HepG2 (cell line): ENCODE data around the gene RNPEPL1. TPM values are rescaled to one million over a fixed set of nuclear protein-coding genes. Genes with fewer than 3 reads are reported as not detected.

Experiments
- ATAC-seq: fragments of 200-7000 bp; cut with Tn5 transposase; 3 replicates; pipeline ENCODE4 v1.9.1; 2020; ENCODE audit warnings: mild to moderate bottlenecking, moderate library complexity
- BruUV-seq: library from RNA; stranded (reverse); fragments of 400-500 nt; replicated peaks from 2 replicates; lab custom pipeline; 2021; lab: Mats Ljungman, UMichigan
- CTCF ChIA-PET: fragments of 300-600 bp; formaldehyde crosslinking; extraction: SDS; loops from one replicate; lab custom pipeline; 2021; ENCODE audit warnings: low total read pairs, inconsistent platforms, low intra/inter-chr PET ratio; lab: Yijun Ruan, JAX
- POLR2A ChIA-PET: fragments of 350-600 bp; sonication (Branson Sonifier 250); formaldehyde crosslinking; loops from one replicate; lab custom pipeline; 2020; ENCODE audit warnings: antibody characterized with exemption, inconsistent platforms; lab: Yijun Ruan, JAX
- DNase-seq: peaks from one replicate; pipeline ENCODE4 v3.0.0-alpha.2; 2015; ENCODE audit warnings: low spot score
- FAIRE-seq: peaks from 3 replicates; lab custom pipeline; 2011; peaks lifted over from hg19 to GRCh38; lab: Jason Lieb, UNC
- H2AFZ ChIP-seq: one replicate; pipeline ENCODE4 v1.6.1; 2011; ENCODE audit warnings: low read length, inconsistent platforms
- H3K27ac ChIP-seq: fragments of 300-600 bp; 3 replicates; pipeline ENCODE4 v1.8.0; 2011; ENCODE audit warnings: mixed run types, mild to moderate bottlenecking, mixed read lengths, low read length, inconsistent platforms; ENCODE audit not compliant: insufficient read depth; ENCODE audit errors: extremely low read length
- H3K27me3 ChIP-seq, 2 experiments: fragments of 200-600 bp in 1 of 2; 2 replicates in 1 of 2; 3 replicates in 1 of 2; pipeline versions ENCODE4 v1.6.0 to v1.8.0; 2011; ENCODE audit warnings: low read length in 2 of 2, mild to moderate bottlenecking in 2 of 2, moderate library complexity in 2 of 2, inconsistent platforms in 1 of 2; ENCODE audit not compliant: insufficient read depth in 2 of 2, control insufficient read depth in 1 of 2
- H3K36me3 ChIP-seq, 2 experiments: fragments of 200-600 bp in 1 of 2; replicated peaks in 1 of 2; 2 replicates in 1 of 2; 3 replicates in 1 of 2; pipeline versions ENCODE4 v1.5.1 to v1.8.0; 2011; ENCODE audit warnings: low read length in 2 of 2, inconsistent platforms in 1 of 2; ENCODE audit not compliant: insufficient read depth in 2 of 2, control insufficient read depth in 1 of 2
- H3K4me1 ChIP-seq: 2 replicates; pipeline ENCODE4 v1.5.1; 2012; ENCODE audit warnings: low read length, inconsistent platforms; ENCODE audit not compliant: insufficient read depth
- H3K4me2 ChIP-seq: 2 replicates; pipeline ENCODE4 v1.6.0; 2011; ENCODE audit warnings: low read depth, low read length, inconsistent platforms
- H3K4me3 ChIP-seq, 3 experiments: fragments of 200-600 bp in 1 of 3; sonication (generic), shearing (Covaris generic) in 1 of 3; replicated peaks in 1 of 3; 2 replicates each; pipeline ENCODE4 v1.5.1; 2011 to 2016; ENCODE audit warnings: low read length in 3 of 3, inconsistent platforms in 2 of 3, low read depth in 2 of 3, mild to moderate bottlenecking in 2 of 3, control low read depth in 1 of 3, mixed read lengths in 1 of 3; ENCODE audit not compliant: insufficient read depth in 1 of 3
- H3K79me2 ChIP-seq: one replicate; pipeline ENCODE4 v1.6.1; 2011; ENCODE audit warnings: low read length, inconsistent platforms; ENCODE audit not compliant: insufficient read depth
- H3K9ac ChIP-seq: 2 replicates; pipeline ENCODE4 v1.6.0; 2011; ENCODE audit warnings: mild to moderate bottlenecking, low read depth, low read length, inconsistent platforms; ENCODE audit not compliant: insufficient read depth
- H3K9me3 ChIP-seq: 2 replicates; pipeline ENCODE4 v1.5.1; 2012; ENCODE audit warnings: mild to moderate bottlenecking, low read length
- H4K20me1 ChIP-seq: 2 replicates; pipeline ENCODE4 v1.6.0; 2011; ENCODE audit warnings: inconsistent platforms, mild to moderate bottlenecking, low read length, moderate library complexity; ENCODE audit not compliant: insufficient read depth
- AGO2 ChIP-seq: fragments of 200-400 bp; formaldehyde crosslinking; optimal IDR thresholded peaks from 2 replicates; pipeline ENCODE3; 2017; ENCODE audit warnings: mild to moderate bottlenecking, low read depth, low read length, moderate library complexity
- DZIP1 ChIP-seq: sonication (generic); formaldehyde crosslinking; IDR thresholded peaks from 2 replicates; pipeline ENCODE4 v1.5.0; 2020; ENCODE audit warnings: mild to moderate bottlenecking, missing genetic modification reagents
- NCOA5 ChIP-seq: sonication (generic); formaldehyde crosslinking; IDR thresholded peaks from 2 replicates; pipeline ENCODE4 v1.4.0; 2020; ENCODE audit warnings: missing genetic modification reagents
- SSRP1 ChIP-seq: IDR thresholded peaks from 2 replicates; pipeline ENCODE4 v1.6.1; 2016; ENCODE audit warnings: control low read depth
- TBP ChIP-seq: sonication (generic); formaldehyde crosslinking; IDR thresholded peaks from 2 replicates; pipeline ENCODE4 v1.5.0; 2020; ENCODE audit warnings: missing genetic modification reagents
- TEAD3 ChIP-seq: optimal IDR thresholded peaks from 2 replicates; pipeline ENCODE3; 2016; ENCODE audit warnings: borderline replicate concordance
- ZNF263 ChIP-seq: sonication (generic); formaldehyde crosslinking; IDR thresholded peaks from 2 replicates; pipeline ENCODE4 v1.4.0; 2020; ENCODE audit warnings: missing genetic modification reagents
- ZNF737 ChIP-seq: sonication (generic); formaldehyde crosslinking; IDR thresholded peaks from 2 replicates; pipeline ENCODE4 v1.5.0; 2020; ENCODE audit warnings: missing genetic modification reagents, mild to moderate bottlenecking, borderline replicate concordance
- ZNF839 ChIP-seq: sonication (generic); formaldehyde crosslinking; IDR thresholded peaks from 2 replicates; pipeline ENCODE4 v1.4.0; 2020; ENCODE audit warnings: missing genetic modification reagents, mild to moderate bottlenecking, borderline replicate concordance
- WGBS: methylation state at CpG from one replicate; pipeline ENCODE4 v1.1.6; 2017; ENCODE audit warnings: low lambda C conversion rate; 5-methylcytosine and 5-hydroxymethylcytosine counted together
- in situ Hi-C: cut with HindIII; loops from 2 replicates; pipeline ENCODE4 v1.10.0; 2017; ENCODE audit warnings: low pct_unique_long_range_greater_than_20kb; ENCODE audit not compliant: extremely low pct_ligation_motif_present
- intact Hi-C: fragments of 100-400 bp; cut with micrococcal nuclease; formaldehyde crosslinking; loops from one replicate; pipeline ENCODE4 v1.10.0; 2022; ENCODE audit not compliant: unreplicated experiment
- polyA plus RNA-seq, 8 experiments: library from polyadenylated mRNA; depleted of rRNA in 3 of 8; stranded (reverse) in 7 of 8; unstranded in 1 of 8; fragments of >200 nt; fragmentation: Illumina TruSeq in 4 of 8; extraction: Trizol in 4 of 8; gene quantifications; 2 replicates each; pipeline versions ENCODE4 v1.2.1 to v1.2.3, GENCODE V29; 2011 to 2016; ENCODE audit warnings: low read depth in 4 of 8, missing spikeins in 1 of 8, mixed read lengths in 1 of 8; ENCODE audit not compliant: insufficient read depth in 1 of 8
- total RNA-seq, 5 experiments: library from RNA; depleted of rRNA; stranded (reverse); fragments of >200 nt; fragmentation: Illumina TruSeq; extraction: Trizol; gene quantifications; 2 replicates each; pipeline ENCODE4 v1.2.3, GENCODE V29; 2016; ENCODE audit warnings: low read depth in 1 of 5

The RNPEPL1 gene
- total and polyA plus RNA-seq, 2 of the 13 experiments (the other 11 are each of a cell fraction or from before 2014, with no cell fraction given), result 13.0 to 18.0 TPM

DNA sequence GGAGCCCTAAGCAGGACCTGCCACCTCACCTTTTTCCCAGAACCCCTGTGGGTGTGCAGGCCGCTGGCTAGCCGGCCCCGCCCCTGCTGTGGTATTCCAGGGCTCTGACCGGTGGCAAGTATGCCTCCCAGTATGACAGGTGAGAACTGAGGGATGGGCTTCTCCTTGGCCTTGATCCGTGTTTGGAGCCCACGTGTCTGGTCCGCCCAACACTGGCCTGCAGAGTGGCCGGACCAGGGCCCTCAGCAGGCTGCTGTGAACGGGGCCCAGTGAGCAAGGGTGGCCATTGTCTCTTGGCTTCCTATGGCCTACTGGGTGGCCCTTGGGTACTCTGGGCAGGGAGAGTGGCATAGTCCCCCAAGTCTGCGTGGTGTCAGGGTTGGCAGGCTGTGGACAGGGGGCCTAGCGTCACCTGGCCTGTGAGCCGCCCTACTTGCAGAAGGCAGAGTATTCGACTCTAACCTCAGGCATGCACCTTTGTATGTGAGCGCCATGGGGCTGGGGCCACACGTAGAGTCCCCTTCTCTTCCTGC lies 1.8 kb downstream of the RNPEPL1 start:
- ChIA-PET POLR2A (interaction anchor here (4.0 kb wide), 1 partner anchor 10 kb away, joined by 42 read pairs; no protein-coding TSS in a partner anchor), CTCF (no interaction called here)
- Histone ChIP-seq H3K79me2 (peaks cover 22% of the 10 kb centered on the region), H3K4me1 (peaks cover 40% of the 10 kb centered on the region), H3K9me3 (no peaks in the 10 kb centered on the region), H3K9ac (peak overlapping the region; percentile 77; the same call in 1 of the 2 replicates), H3K4me3 (peak overlapping the region in 1 of 3 experiments; percentile 79; a peak in 1 of 6 replicates), H3K27ac (no peak overlapping the region), H3K36me3 (peaks cover 0 to 8% of the 10 kb centered on the region in 2 experiments; a peak in 3 of 5 replicates), H2AFZ (no peak overlapping the region), H3K4me2 (peak overlapping the region; percentile 90), H3K27me3 (no peaks in the 10 kb centered on the region; a peak in 1 of 5 replicates), H4K20me1 (no peaks in the 10 kb centered on the region; the same call in 1 of the 2 replicates)
- no TSS peak for BruUV-seq
- in situ Hi-C loops (loop anchor here (25.0 kb wide), 1 partner anchor 642 kb away; no protein-coding TSS in a partner anchor), intact Hi-C loops (no loop called here)
- ATAC-seq (no peak), FAIRE-seq (no peak), DNase-seq (no peak)
- WGBS, result 96% methylated on average over 8 of the region's 15 CpGs
- TF ChIP-seq NCOA5 (CRISPR knock-in tag), result no peak
- peak; percentile 57; the same call in 1 of the 2 replicates for TF ChIP-seq DZIP1 (CRISPR knock-in tag)
- no peak for TF ChIP-seq TBP (CRISPR knock-in tag)
- TF ChIP-seq AGO2, result peak; percentile 59
- TF ChIP-seq TEAD3 (CRISPR knock-in tag), result peak; percentile 20
- no peak for TF ChIP-seq ZNF839 (CRISPR knock-in tag)
- TF ChIP-seq ZNF737, result 0 out of 2 replicates have a peak, but pooled peaks have one; percentile 36
- TF ChIP-seq SSRP1 (CRISPR knock-in tag), result no peak
- TF ChIP-seq ZNF263 (CRISPR knock-in tag), result no peak
